Kidney (tissue), 14 donors: ENCODE measurements around the gene FLRT1. TPM values are rescaled to one million over a fixed set of nuclear protein-coding genes. Genes with fewer than 3 reads are reported as not detected.

Experiments used
- DNase-seq, 5 donors: peaks; one replicate each; pipeline ENCODE4 v3.0.0-alpha.2; 2013 to 2020
- FAIRE-seq: peaks from 2 replicates; lab custom pipeline; 2012; peaks lifted over from hg19 to GRCh38; lab: Jason Lieb, UNC
- H3K27ac ChIP-seq, 2 donors: one replicate each; pipeline ENCODE4 v1.7.0; 2013; ENCODE audit warnings: low read depth in 2 of 2, low read length in 2 of 2, inconsistent platforms in 1 of 2
- H3K27me3 ChIP-seq: one replicate; pipeline ENCODE4 v1.7.1; 2013; ENCODE audit warnings: low read length, inconsistent platforms; ENCODE audit not compliant: control insufficient read depth, insufficient read depth
- H3K36me3 ChIP-seq, 3 donors: one replicate each; pipeline versions ENCODE4 v1.7.0 to v1.7.1; 2013; ENCODE audit warnings: low read length in 3 of 3, control low read depth in 1 of 3, inconsistent platforms in 1 of 3; ENCODE audit not compliant: insufficient read depth in 3 of 3, control insufficient read depth in 2 of 3
- H3K4me1 ChIP-seq, 3 donors: one replicate each; pipeline versions ENCODE4 v1.7.0 to v1.7.1; 2013; ENCODE audit warnings: low read length in 3 of 3, inconsistent platforms in 1 of 3, low read depth in 1 of 3; ENCODE audit not compliant: control insufficient read depth in 2 of 3, insufficient read depth in 2 of 3
- H3K4me3 ChIP-seq, 3 donors: one replicate each; pipeline versions ENCODE4 v1.7.0 to v1.8.1; 2013; ENCODE audit warnings: low read length in 3 of 3, control low read depth in 1 of 3, inconsistent platforms in 1 of 3
- H3K9ac ChIP-seq, 3 donors: one replicate each; pipeline versions ENCODE4 v1.7.0 to v1.7.1; 2013; ENCODE audit warnings: low read length in 3 of 3, control low read depth in 1 of 3, inconsistent platforms in 1 of 3
- H3K9me3 ChIP-seq, 3 donors: one replicate each; pipeline versions ENCODE4 v1.7.0 to v1.7.1; 2013; ENCODE audit warnings: low read length in 3 of 3, control low read depth in 1 of 3, inconsistent platforms in 1 of 3; ENCODE audit not compliant: control insufficient read depth in 2 of 3, insufficient read depth in 1 of 3
- intact Hi-C: fragments of 100-400 bp; cut with DNase I; formaldehyde crosslinking; loops from one replicate; pipeline ENCODE4 v1.11.1; 2022
- polyA plus RNA-seq: library from polyadenylated mRNA; stranded (reverse); fragments of 350-450 nt; fragmentation: Illumina TruSeq; extraction: RNeasy Lipid Tissue Mini Kit (QIAGEN cat#74804); gene quantifications from one replicate; pipeline ENCODE4 v1.2.3, GENCODE V29; 2014; ENCODE audit warnings: low read depth, low replicate concordance; ENCODE audit not compliant: insufficient read depth
- total RNA-seq: library from RNA; stranded (reverse); fragmentation: NEBNext Ultra II Directional; extraction: Animal tissue kit (Norgen Biotek cat#: 25700); gene quantifications from one replicate; pipeline ENCODE4 v1.2.1, GENCODE V29; 2021
- TF ChIP-seq, protein P1 (sequence below): IDR thresholded peaks from 3 replicates; pipeline ENCODE4 v1.5.1; 2012; ENCODE audit warnings: mild to moderate bottlenecking, moderate library complexity, borderline replicate concordance; ENCODE audit not compliant: insufficient read depth; ENCODE audit errors: extremely low read depth
- donor health status: control.
- donor health status: control.
- donor health status: control.
- donor health status: control.
- donor health status: control.
- donor health status: DM: yes; HTN: yes; CAD: no.
- donor health status: Normal renal cell carcinoma (clear cell type).

FLRT1 gene
- total and polyA plus RNA-seq, 2 donors from 2014 or later: 0.66 to 1.5 TPM

DNA sequence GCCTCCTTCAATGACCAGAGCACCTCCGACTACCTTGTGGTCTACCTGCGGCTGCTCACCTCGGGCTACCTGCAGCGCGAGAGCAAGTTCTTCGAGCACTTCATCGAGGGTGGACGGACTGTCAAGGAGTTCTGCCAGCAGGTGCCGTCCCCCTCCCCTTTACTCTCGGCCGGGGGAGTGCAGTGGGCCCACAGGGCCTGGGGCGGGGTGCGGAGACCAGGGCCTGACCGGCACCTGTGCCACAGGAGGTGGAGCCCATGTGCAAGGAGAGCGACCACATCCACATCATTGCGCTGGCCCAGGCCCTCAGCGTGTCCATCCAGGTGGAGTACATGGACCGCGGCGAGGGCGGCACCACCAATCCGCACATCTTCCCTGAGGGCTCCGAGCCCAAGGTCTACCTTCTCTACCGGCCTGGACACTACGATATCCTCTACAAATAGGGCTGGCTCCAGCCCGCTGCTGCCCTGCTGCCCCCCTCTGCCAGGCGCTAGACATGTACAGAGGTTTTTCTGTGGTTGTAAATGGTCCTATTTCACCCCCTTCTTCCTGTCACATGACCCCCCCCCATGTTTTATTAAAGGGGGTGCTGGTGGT is 38.5 kb upstream of the FLRT1 start:
- no peak overlapping the region for H3K27ac ChIP-seq
- H3K4me1 ChIP-seq: peaks cover 0 to 14% (median 0%) of the 10 kb centered on the region in 3 donors
- peaks cover 0 to 8% (median 7%) of the 10 kb centered on the region in 3 donors for H3K36me3 ChIP-seq
- intact Hi-C loops: no loop called here
- no peak overlapping the region for H3K9ac ChIP-seq
- H3K4me3 ChIP-seq: no peak overlapping the region
- no peaks in the 10 kb centered on the region for H3K9me3 ChIP-seq
- DNase-seq (peak in 1 of 5 donors; percentile 69), FAIRE-seq (no peak)
- no peaks in the 10 kb centered on the region for H3K27me3 ChIP-seq
- TF ChIP-seq, protein P1, sequence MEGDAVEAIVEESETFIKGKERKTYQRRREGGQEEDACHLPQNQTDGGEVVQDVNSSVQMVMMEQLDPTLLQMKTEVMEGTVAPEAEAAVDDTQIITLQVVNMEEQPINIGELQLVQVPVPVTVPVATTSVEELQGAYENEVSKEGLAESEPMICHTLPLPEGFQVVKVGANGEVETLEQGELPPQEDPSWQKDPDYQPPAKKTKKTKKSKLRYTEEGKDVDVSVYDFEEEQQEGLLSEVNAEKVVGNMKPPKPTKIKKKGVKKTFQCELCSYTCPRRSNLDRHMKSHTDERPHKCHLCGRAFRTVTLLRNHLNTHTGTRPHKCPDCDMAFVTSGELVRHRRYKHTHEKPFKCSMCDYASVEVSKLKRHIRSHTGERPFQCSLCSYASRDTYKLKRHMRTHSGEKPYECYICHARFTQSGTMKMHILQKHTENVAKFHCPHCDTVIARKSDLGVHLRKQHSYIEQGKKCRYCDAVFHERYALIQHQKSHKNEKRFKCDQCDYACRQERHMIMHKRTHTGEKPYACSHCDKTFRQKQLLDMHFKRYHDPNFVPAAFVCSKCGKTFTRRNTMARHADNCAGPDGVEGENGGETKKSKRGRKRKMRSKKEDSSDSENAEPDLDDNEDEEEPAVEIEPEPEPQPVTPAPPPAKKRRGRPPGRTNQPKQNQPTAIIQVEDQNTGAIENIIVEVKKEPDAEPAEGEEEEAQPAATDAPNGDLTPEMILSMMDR: no peak

DNA sequence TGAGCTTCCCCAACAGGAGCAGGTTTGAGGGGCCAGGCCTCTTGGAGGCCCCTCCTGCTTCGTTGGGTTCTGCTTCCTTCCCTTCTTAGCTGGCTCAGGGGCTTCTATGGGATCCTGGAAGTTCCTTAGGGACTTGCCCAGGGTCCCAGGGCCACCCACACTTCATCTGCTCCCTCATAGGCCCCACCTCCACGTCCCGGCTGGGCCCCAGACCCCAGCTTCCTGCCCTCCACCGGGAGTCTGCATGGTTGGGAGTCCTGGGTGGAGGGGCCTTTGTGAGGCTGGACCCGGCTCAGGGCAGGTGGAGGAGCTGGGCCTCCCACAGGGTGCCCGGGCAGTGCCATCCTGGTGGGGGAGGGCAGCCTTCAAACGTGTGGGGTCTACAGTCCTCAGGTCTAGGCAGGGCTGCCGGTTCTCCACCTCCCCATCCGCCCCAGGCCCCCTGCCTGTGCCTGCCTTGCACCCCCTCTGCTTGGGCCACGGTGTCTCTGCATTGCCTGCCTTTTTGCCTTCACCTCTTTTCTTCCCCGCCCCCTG is 37.9 kb upstream of the FLRT1 start:
- H3K36me3 ChIP-seq: peaks cover 0 to 8% (median 7%) of the 10 kb centered on the region in 3 donors
- TF ChIP-seq, protein P1: no peak

DNA sequence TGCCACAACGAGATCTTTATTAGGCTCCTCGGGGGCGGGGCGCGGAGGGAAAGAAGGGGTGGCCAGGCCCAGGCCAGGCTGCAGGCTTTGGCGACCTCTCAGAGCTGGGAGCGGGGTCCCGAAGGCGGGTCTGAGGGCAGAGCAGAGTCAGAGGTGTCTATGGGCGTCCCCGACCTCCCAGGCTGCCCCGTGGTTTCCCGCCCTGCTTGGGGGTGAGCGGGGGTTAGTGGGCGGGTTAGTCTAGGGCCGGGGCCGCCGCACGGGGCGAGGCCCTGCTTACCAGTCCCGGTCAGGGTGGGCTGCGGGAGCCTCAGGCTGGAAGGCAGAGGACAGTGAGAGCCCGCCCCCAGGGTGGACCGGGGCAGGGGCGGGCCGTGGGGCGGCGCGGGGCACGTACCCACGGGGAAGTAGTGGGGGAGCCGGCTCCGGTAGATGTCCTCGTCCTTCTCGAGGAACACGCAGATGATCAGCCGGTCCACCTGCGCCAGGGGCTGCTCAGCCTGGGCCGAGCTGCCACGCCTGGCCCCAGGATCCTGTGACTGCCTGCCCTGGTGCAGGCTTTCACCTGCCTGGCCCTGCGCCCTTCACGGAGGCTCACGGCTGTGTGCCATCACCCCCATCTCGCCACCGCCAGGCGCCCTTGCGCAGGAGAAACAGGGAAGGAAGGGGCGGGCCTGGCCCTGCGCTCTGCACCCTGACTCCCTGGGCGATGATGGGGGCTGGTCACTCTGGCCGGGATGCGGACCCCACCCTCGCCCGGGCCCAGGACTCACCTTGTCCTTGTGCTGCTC is 37.0 kb upstream of the FLRT1 start:
- H3K27ac ChIP-seq: peak overlapping the region in 1 of 2 donors; percentile 7
- no peaks in the 10 kb centered on the region for H3K27me3 ChIP-seq
- H3K36me3 ChIP-seq: peaks cover 0 to 8% (median 7%) of the 10 kb centered on the region in 3 donors
- H3K4me1 ChIP-seq: peaks cover 0 to 24% (median 0%) of the 10 kb centered on the region in 3 donors
- TF ChIP-seq, protein P1: peak; percentile 2
- no peak overlapping the region for H3K4me3 ChIP-seq
- no peak overlapping the region for H3K9ac ChIP-seq
- FAIRE-seq: no peak
- peak in 4 of 5 donors; percentile 30 to 76 (median 64) for DNase-seq
- intact Hi-C loops: no loop called here
- H3K9me3 ChIP-seq: no peaks in the 10 kb centered on the region

More for the DNA sequence above, 37.9 kb upstream of the FLRT1 start:
- no peak overlapping the region for H3K4me3 ChIP-seq
- H3K27ac ChIP-seq: no peak overlapping the region
- DNase-seq: peak in 1 of 5 donors; percentile 60
- H3K9ac ChIP-seq: no peak overlapping the region
- H3K27me3 ChIP-seq: no peaks in the 10 kb centered on the region
- intact Hi-C loops: no loop called here
- FAIRE-seq: no peak
- H3K9me3 ChIP-seq: no peaks in the 10 kb centered on the region
- peaks cover 0 to 21% (median 0%) of the 10 kb centered on the region in 3 donors for H3K4me1 ChIP-seq
